Effector memory CD4-positive, alpha-beta T cell (primary cell): ENCODE measurements around the gene RXFP1.

Source experiments
- DNase-seq, 3 donors: peaks; one replicate each; pipeline ENCODE4 v3.0.0-alpha.2; 2020
- H3K27ac ChIP-seq: 2 replicates; pipeline ENCODE4 v1.7.0; 2013; ENCODE audit warnings: mild to moderate bottlenecking, low read length, moderate library complexity; ENCODE audit not compliant: insufficient read depth, poor library complexity, severe bottlenecking
- H3K27me3 ChIP-seq: replicated peaks from 2 replicates; pipeline ENCODE4 v1.7.0; 2013; ENCODE audit warnings: mild to moderate bottlenecking, low read length; ENCODE audit not compliant: insufficient read depth, control insufficient read depth, poor library complexity, severe bottlenecking
- H3K36me3 ChIP-seq: 2 replicates; pipeline ENCODE4 v1.7.0; 2013; ENCODE audit warnings: mild to moderate bottlenecking, low read length, moderate library complexity; ENCODE audit not compliant: control insufficient read depth, insufficient read depth
- H3K4me1 ChIP-seq: 2 replicates; pipeline ENCODE4 v1.7.0; 2013; ENCODE audit warnings: low read length, mild to moderate bottlenecking; ENCODE audit not compliant: control insufficient read depth, insufficient read depth, poor library complexity, severe bottlenecking
- H3K4me3 ChIP-seq: 2 replicates; pipeline ENCODE4 v1.7.0; 2013; ENCODE audit warnings: low read length, low read depth, mild to moderate bottlenecking; ENCODE audit not compliant: insufficient read depth, poor library complexity, severe bottlenecking
- H3K9me3 ChIP-seq: 2 replicates; pipeline ENCODE4 v1.7.0; 2013; ENCODE audit warnings: mild to moderate bottlenecking, low read length, moderate library complexity; ENCODE audit not compliant: control insufficient read depth

Gene RXFP1

GRCh38 chr4:158527516-158527915 is 5.8 kb downstream of the RXFP1 start:
- no peaks in the 10 kb centered on the region for H3K4me1 ChIP-seq
- H3K27ac ChIP-seq: no peak overlapping the region
- no peak for DNase-seq
- no peaks in the 10 kb centered on the region for H3K9me3 ChIP-seq
- no peaks in the 10 kb centered on the region for H3K27me3 ChIP-seq
- no peak overlapping the region for H3K4me3 ChIP-seq
- H3K36me3 ChIP-seq: no peaks in the 10 kb centered on the region

GRCh38 chr4:158529505-158529904 is 7.8 kb downstream of the RXFP1 start:
- no peak overlapping the region for H3K27ac ChIP-seq
- no peaks in the 10 kb centered on the region for H3K36me3 ChIP-seq
- DNase-seq: no peak
- no peaks in the 10 kb centered on the region for H3K4me1 ChIP-seq
- no peaks in the 10 kb centered on the region for H3K9me3 ChIP-seq
- no peak overlapping the region for H3K4me3 ChIP-seq
- no peaks in the 10 kb centered on the region for H3K27me3 ChIP-seq

GRCh38 chr4:158530381-158530780 is 8.7 kb downstream of the RXFP1 start:
- Histone ChIP-seq H3K9me3 (no peaks in the 10 kb centered on the region), H3K36me3 (no peaks in the 10 kb centered on the region), H3K4me1 (no peaks in the 10 kb centered on the region), H3K27ac (no peak overlapping the region), H3K4me3 (no peak overlapping the region), H3K27me3 (no peaks in the 10 kb centered on the region)
- no peak for DNase-seq

- H3K4me1 ChIP-seq: no peaks in the 10 kb centered on the region
- H3K27ac ChIP-seq: no peak overlapping the region
- DNase-seq: no peak
- H3K27me3 ChIP-seq: no peaks in the 10 kb centered on the region
- no peaks in the 10 kb centered on the region for H3K9me3 ChIP-seq
- H3K4me3 ChIP-seq: no peak overlapping the region
- no peaks in the 10 kb centered on the region for H3K36me3 ChIP-seq
Observed at GRCh38 chr4:158530898-158531297, 9.2 kb downstream of the RXFP1 start.

GRCh38 chr4:158532556-158533231 is 11.0 kb downstream of the RXFP1 start:
- no peaks in the 10 kb centered on the region for H3K36me3 ChIP-seq
- H3K27me3 ChIP-seq: no peaks in the 10 kb centered on the region
- no peaks in the 10 kb centered on the region for H3K9me3 ChIP-seq
- no peak overlapping the region for H3K27ac ChIP-seq
- DNase-seq: no peak
- no peaks in the 10 kb centered on the region for H3K4me1 ChIP-seq
- H3K4me3 ChIP-seq: no peak overlapping the region

- Histone ChIP-seq H3K36me3 (no peaks in the 10 kb centered on the region), H3K27ac (no peak overlapping the region), H3K4me3 (no peak overlapping the region), H3K4me1 (no peaks in the 10 kb centered on the region), H3K27me3 (no peaks in the 10 kb centered on the region), H3K9me3 (no peaks in the 10 kb centered on the region)
- DNase-seq: no peak
Observed at GRCh38 chr4:158534727-158535126, 13.0 kb downstream of the RXFP1 start.

GRCh38 chr4:158535130-158535614 is 13.5 kb downstream of the RXFP1 start:
- H3K36me3 ChIP-seq: no peaks in the 10 kb centered on the region
- no peak overlapping the region for H3K4me3 ChIP-seq
- no peaks in the 10 kb centered on the region for H3K9me3 ChIP-seq
- H3K4me1 ChIP-seq: no peaks in the 10 kb centered on the region
- no peaks in the 10 kb centered on the region for H3K27me3 ChIP-seq
- H3K27ac ChIP-seq: no peak overlapping the region
- DNase-seq: no peak

GRCh38 chr4:158536833-158537232 is 15.2 kb downstream of the RXFP1 start:
- Histone ChIP-seq H3K27me3 (no peaks in the 10 kb centered on the region), H3K27ac (no peak overlapping the region), H3K4me1 (no peaks in the 10 kb centered on the region), H3K4me3 (no peak overlapping the region), H3K36me3 (no peaks in the 10 kb centered on the region), H3K9me3 (no peaks in the 10 kb centered on the region)
- DNase-seq: no peak

GRCh38 chr4:158538176-158538575 is 16.5 kb downstream of the RXFP1 start:
- H3K9me3 ChIP-seq: no peaks in the 10 kb centered on the region
- no peak overlapping the region for H3K27ac ChIP-seq

GRCh38 chr4:158538911-158539310 is 17.2 kb downstream of the RXFP1 start:
- Histone ChIP-seq H3K27ac (no peak overlapping the region), H3K27me3 (no peaks in the 10 kb centered on the region), H3K4me1 (no peaks in the 10 kb centered on the region), H3K36me3 (no peaks in the 10 kb centered on the region), H3K9me3 (no peaks in the 10 kb centered on the region), H3K4me3 (no peak overlapping the region)
- no peak for DNase-seq

More at GRCh38 chr4:158538176-158538575, 16.5 kb downstream of the RXFP1 start:
- no peak for DNase-seq
- Histone ChIP-seq H3K4me3 (no peak overlapping the region), H3K4me1 (no peaks in the 10 kb centered on the region), H3K27me3 (no peaks in the 10 kb centered on the region), H3K36me3 (no peaks in the 10 kb centered on the region)
